Effector memory CD4-positive, alpha-beta T cell (primary cell): ENCODE data around the gene LRG1.

Source experiments
- DNase-seq, 3 donors: peaks; one replicate each; pipeline ENCODE4 v3.0.0-alpha.2; 2020
- H3K27ac ChIP-seq: 2 replicates; pipeline ENCODE4 v1.7.0; 2013; ENCODE audit warnings: mild to moderate bottlenecking, low read length, moderate library complexity; ENCODE audit not compliant: insufficient read depth, poor library complexity, severe bottlenecking
- H3K27me3 ChIP-seq: replicated peaks from 2 replicates; pipeline ENCODE4 v1.7.0; 2013; ENCODE audit warnings: mild to moderate bottlenecking, low read length; ENCODE audit not compliant: insufficient read depth, control insufficient read depth, poor library complexity, severe bottlenecking
- H3K36me3 ChIP-seq: 2 replicates; pipeline ENCODE4 v1.7.0; 2013; ENCODE audit warnings: mild to moderate bottlenecking, low read length, moderate library complexity; ENCODE audit not compliant: control insufficient read depth, insufficient read depth
- H3K4me1 ChIP-seq: 2 replicates; pipeline ENCODE4 v1.7.0; 2013; ENCODE audit warnings: low read length, mild to moderate bottlenecking; ENCODE audit not compliant: control insufficient read depth, insufficient read depth, poor library complexity, severe bottlenecking
- H3K4me3 ChIP-seq: 2 replicates; pipeline ENCODE4 v1.7.0; 2013; ENCODE audit warnings: low read length, low read depth, mild to moderate bottlenecking; ENCODE audit not compliant: insufficient read depth, poor library complexity, severe bottlenecking
- H3K9me3 ChIP-seq: 2 replicates; pipeline ENCODE4 v1.7.0; 2013; ENCODE audit warnings: mild to moderate bottlenecking, low read length, moderate library complexity; ENCODE audit not compliant: control insufficient read depth

The LRG1 gene

DNA sequence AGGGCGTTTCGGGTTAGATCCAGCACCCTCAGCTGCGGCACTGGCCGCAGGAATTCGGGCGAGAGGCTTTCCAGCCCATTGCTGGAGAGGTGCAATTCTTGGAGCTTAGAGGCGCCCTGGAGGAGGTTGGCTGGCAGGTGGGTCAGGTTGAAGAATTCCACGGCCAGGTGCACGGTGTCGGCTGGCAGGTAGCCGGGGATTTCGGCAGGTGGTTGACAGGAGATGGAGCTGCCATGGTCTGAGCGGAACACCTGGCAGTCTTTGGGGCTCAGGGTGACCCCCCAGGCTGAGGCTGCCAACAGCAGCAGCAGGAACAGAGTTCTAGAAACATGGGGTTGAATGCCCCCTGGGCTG, 1.3 kb downstream of the LRG1 start:
- Histone ChIP-seq H3K27me3 (no peaks in the 10 kb centered on the region), H3K9me3 (no peaks in the 10 kb centered on the region), H3K27ac (no peak overlapping the region), H3K4me3 (no peak overlapping the region), H3K4me1 (peaks cover 4% of the 10 kb centered on the region), H3K36me3 (no peaks in the 10 kb centered on the region)
- no peak for DNase-seq

DNA sequence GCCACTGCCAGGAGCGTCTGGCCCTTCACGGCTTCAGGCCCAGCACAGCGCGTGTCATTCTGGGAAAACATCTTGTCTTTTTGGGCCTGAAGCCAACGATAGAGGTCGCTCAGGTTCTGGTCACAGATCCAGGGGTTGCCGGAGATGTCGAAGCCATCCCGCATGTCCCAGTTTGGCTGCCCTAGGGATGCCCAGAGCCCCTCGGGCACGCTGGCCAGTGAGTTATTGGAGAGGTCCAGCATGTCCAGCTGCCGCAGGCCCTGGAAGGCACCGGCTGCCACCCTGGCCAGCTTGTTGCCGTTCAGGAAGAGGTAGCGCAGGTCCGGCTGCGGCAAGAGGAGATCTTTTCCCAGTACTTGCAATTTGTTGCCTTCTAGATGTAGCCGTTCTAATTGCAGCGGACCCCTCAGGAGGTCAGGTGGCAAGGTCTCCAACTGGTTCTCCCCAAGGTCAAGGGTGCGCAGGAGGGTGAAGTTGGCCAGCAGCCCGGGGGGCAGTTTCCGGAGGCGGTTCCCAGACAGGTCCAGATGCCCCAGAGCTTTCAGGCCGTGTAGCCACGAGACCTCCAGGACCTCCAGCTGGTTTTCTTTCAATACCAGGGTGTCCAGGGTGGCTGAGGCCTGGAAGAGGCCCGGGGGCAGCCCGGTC, 1.8 kb downstream of the LRG1 start:
- peaks cover 4% of the 10 kb centered on the region for H3K4me1 ChIP-seq
- H3K36me3 ChIP-seq, result no peaks in the 10 kb centered on the region
- no peak overlapping the region for H3K27ac ChIP-seq
- H3K9me3 ChIP-seq, result no peaks in the 10 kb centered on the region
- H3K27me3 ChIP-seq, result no peaks in the 10 kb centered on the region
- no peak overlapping the region for H3K4me3 ChIP-seq
- DNase-seq, result no peak

DNA sequence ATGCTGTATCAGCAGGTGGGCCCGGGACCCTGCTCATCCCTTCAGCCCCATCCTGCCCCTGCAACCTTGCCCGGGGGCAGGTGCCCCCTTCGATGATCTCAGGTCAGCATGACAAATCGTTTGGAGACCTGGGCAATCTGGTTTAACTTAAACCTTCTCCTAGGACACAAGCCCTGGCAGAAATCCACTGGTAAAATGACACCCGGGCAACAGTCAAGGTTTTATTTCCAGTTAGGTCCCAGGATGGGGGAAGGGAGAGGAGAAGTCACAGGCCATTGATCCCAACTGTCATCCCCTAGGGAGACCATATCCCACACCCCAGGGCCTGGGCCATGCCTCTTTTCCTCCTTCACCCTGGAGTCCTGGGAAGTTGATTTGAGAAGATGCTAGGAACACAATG, 3.0 kb downstream of the LRG1 start:
- H3K4me1 ChIP-seq, result peaks cover 4% of the 10 kb centered on the region
- DNase-seq, result no peak
- H3K4me3 ChIP-seq, result no peak overlapping the region
- H3K27me3 ChIP-seq, result no peaks in the 10 kb centered on the region
- no peak overlapping the region for H3K27ac ChIP-seq
- H3K36me3 ChIP-seq, result no peaks in the 10 kb centered on the region
- no peaks in the 10 kb centered on the region for H3K9me3 ChIP-seq

DNA sequence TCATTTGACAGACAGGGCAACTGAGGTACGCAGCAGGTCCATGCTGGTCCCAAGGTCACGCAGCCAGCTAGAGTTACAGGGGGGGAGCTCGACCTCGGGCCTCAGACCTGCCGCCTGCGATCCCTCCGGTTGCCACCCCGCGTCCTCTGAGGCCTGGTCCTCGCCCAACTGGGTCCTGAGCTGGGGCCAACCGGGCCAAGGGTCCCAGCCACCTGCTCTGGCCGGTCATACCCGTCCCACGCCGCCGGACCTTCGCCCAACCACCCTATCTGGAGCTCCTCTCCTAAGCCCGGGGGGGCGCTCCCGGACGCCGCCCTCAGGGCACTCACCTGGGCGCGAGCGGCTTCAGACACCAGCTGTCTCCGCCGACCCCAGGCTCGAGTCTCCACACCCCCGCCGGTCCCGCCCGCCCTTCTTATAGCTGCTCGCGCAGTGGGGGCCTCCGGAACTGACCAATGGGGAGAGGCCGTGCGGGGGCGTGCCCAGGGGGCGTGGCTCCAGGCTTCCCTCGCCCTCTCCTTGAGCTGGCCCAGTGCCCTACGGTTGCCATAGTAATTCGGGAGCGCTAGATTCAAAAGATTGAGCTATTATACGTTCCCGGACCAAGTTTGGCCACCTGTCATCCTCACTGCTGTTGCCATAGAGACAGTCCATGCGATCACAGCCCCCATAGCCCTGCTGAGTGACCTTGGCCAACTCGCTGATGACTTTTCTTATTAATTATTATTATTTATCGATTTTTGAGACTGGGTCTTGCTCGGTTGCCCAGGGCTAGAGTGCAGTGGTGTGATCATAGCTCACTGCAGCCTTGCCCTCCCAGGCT, 4.8 kb downstream of the LRG1 start, which contains the start of gene PLIN5:
Gene PLIN5 (minus strand): TSS at position 389 of the 823 bp plus-strand sequence. CDS start 1,150 bp downstream, outside the sequence.
- DNase-seq, result peak in 1 of 3 donors; percentile 14
- Histone ChIP-seq H3K27me3 (no peaks in the 10 kb centered on the region), H3K9me3 (no peaks in the 10 kb centered on the region), H3K36me3 (no peaks in the 10 kb centered on the region), H3K4me3 (no peak within 1 kb of the TSS), H3K4me1 (peaks cover 4% of the 10 kb centered on the region), H3K27ac (no peak within 1 kb of the TSS)

DNA sequence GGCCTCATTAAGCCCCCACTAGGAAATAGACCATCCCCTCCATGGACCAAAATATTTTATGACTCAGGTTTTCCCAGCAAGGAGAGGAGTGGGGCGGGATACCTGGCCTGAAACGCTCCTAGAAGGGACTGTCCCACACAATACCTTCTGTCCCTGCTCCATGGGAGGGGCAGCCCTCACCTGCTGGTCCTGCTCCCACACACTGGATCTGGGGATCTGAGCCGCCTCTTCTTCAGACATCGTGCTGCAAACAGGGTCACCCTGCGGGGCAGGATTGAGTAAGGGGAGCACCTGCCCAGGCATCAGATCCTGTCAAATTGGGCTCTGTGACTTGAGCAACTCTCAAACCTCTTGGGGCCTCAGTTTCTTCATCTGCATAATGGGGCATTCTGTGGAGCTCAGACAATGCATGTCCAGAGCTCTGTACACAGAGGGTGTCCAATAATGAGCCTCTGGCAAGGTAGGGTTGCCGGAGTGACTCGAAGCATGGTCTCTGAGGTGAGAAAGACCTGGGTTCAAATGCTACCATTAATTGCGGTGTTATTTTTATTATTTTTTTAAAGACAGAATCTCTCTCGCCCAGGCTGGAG, 5.9 kb downstream of the LRG1 start:
- Histone ChIP-seq H3K4me3 (no peak overlapping the region), H3K27ac (no peak overlapping the region), H3K36me3 (no peaks in the 10 kb centered on the region), H3K4me1 (peaks cover 4% of the 10 kb centered on the region), H3K27me3 (no peaks in the 10 kb centered on the region), H3K9me3 (no peaks in the 10 kb centered on the region)
- DNase-seq, result no peak

DNA sequence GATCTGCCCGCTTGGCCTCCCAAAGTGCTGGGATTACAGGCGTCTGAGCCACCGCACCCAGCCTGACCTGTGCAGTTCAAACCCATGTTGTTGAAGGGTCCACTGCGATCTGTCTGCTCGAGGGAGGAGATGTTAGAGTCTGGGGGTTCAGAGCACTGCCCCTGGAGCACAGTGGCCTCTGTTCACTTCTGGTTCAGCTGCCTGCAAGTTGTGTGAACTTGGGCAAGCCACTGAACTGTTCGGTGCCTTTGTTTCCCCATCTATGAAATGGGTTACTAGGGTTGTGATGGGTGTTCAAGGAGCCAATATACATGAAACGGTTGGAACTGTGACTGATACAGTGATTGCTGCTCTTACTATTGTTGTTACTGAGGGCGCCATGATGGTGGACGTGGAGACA, 6.5 kb downstream of the LRG1 start:
- no peak for DNase-seq
- H3K27me3 ChIP-seq, result no peaks in the 10 kb centered on the region
- no peaks in the 10 kb centered on the region for H3K9me3 ChIP-seq
- no peaks in the 10 kb centered on the region for H3K36me3 ChIP-seq
- H3K4me1 ChIP-seq, result peaks cover 4% of the 10 kb centered on the region
- no peak overlapping the region for H3K4me3 ChIP-seq
- H3K27ac ChIP-seq, result no peak overlapping the region

DNA sequence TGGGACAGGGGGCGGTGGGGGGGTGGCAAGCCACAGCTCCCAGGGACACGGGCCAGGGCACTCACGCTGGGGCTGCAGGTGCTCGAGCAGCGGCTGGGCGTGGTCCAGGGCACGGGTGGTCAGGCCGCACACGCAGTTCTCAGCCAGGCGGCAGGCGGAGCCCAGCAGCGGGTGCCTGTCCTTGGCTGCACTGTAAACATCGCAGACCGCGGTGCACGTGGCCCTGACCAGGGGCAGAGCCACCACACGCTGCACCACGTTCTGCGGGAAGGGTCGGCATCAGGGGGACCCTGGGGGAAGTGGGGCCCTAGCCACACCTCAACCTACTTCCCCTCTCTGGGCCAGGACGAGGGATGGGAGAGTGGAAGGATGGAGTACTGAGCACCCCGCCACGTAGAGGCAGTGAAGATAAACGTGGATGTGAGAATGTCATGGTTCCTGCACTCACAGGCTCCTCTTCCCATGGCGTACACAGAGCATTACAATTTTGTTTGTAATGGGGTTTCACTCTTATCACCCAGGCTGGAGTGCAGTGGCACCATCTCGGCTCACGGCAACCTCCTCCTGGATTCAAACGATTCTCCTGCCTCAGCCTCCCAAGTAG, 8.2 kb downstream of the LRG1 start:
- Histone ChIP-seq H3K9me3 (no peaks in the 10 kb centered on the region), H3K27ac (no peak overlapping the region), H3K27me3 (no peaks in the 10 kb centered on the region), H3K4me3 (no peak overlapping the region), H3K36me3 (no peaks in the 10 kb centered on the region), H3K4me1 (peaks cover 4% of the 10 kb centered on the region)
- DNase-seq, result no peak

DNA sequence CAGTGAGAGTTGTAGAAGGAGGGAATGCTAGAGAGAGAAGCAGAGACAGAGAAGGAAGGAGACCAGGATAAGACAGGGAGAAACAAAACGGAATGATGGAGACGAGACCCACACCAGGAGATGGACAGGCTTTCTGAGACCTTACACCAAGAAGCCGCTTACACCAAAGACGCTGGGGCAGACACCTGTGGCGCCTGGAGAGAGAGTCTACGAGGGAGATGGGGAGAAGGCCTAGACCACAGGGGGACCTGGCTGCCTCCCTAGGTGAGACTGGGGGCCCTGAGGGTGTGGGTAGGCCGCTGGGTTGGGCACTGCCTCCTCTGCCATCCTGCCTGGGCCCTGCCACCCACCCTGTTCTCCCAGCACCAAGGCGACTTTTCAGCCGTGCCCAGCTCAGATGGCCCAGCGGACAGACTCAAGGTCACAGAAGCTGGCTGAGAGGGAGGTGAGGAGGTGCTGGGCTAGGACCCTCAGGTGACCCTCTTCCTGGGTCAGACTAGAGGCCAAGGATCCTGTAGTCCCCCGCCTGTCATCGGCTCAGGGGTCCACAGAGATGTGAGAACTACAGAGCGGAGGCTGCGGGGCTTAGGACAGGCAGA, 9.8 kb downstream of the LRG1 start:
- no peak for DNase-seq

DNA sequence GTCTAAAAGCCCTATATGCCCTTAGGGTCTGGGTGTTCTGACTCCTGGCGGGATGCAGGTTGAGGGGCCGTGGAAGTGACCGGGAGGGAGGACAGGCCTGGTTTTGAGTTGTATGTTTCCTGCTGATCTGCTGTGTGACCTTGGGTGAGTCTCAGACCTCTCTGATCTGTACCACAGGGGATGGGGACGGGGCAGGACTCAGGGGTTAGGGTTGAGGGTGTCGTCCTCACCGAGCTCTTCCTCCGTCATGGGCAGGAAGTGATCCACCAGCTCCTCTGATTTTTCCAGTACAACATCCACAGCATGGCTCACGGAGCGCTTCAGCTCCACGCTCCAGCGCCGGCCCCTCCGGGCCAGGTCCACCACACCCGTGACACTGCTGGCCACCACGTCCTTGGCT, 11.0 kb downstream of the LRG1 start:
- H3K4me1 ChIP-seq, result no peaks in the 10 kb centered on the region
- H3K27ac ChIP-seq, result no peak overlapping the region
- H3K9me3 ChIP-seq, result no peaks in the 10 kb centered on the region
- DNase-seq, result no peak
- no peaks in the 10 kb centered on the region for H3K36me3 ChIP-seq
- no peak overlapping the region for H3K4me3 ChIP-seq
- no peaks in the 10 kb centered on the region for H3K27me3 ChIP-seq

More for the DNA sequence above, 9.8 kb downstream of the LRG1 start:
- Histone ChIP-seq H3K4me3 (no peak overlapping the region), H3K9me3 (no peaks in the 10 kb centered on the region), H3K4me1 (peaks cover 2% of the 10 kb centered on the region), H3K27me3 (no peaks in the 10 kb centered on the region), H3K27ac (no peak overlapping the region), H3K36me3 (no peaks in the 10 kb centered on the region)
